ENCODE measurements around the gene KDM1A.
"Not testable (repeated sequence)": the region's sequence is repeated elsewhere in the genome, so short reads cannot be mapped to it uniquely, and the experiment has no call there.

Gene KDM1A

DNA sequence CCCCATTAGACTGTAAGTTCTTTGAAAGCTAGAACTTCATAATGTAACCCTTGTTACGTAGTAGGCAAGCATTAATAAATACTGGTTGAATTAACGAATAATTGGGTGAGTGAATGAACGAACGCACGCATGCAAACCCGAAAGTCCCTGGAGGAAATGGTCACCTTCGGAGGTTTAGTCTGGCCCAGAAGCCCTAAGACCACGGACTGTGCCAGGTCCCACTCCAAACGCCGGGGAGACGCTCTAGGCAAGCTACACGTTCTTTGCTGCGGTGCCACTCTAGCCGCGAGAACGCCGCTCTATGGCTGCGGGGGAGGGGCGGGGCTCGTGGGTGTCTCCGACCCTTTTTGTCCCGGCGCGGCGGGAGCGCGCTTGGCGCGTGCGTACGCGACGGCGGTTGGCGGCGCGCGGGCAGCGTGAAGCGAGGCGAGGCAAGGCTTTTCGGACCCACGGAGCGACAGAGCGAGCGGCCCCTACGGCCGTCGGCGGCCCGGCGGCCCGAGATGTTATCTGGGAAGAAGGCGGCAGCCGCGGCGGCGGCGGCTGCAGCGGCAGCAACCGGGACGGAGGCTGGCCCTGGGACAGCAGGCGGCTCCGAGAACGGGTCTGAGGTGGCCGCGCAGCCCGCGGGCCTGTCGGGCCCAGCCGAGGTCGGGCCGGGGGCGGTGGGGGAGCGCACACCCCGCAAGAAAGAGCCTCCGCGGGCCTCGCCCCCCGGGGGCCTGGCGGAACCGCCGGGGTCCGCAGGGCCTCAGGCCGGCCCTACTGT, at the start of gene KDM1A:
Gene KDM1A (plus strand): TSS at position 375 of the 769 bp plus-strand sequence. CDS start 129 bp downstream, at position 504.
- Mint-ChIP-seq H3K4me1 (peaks cover 37% of the 10 kb centered on the region), H3K9me3 (peaks cover 7% of the 10 kb centered on the region)

DNA sequence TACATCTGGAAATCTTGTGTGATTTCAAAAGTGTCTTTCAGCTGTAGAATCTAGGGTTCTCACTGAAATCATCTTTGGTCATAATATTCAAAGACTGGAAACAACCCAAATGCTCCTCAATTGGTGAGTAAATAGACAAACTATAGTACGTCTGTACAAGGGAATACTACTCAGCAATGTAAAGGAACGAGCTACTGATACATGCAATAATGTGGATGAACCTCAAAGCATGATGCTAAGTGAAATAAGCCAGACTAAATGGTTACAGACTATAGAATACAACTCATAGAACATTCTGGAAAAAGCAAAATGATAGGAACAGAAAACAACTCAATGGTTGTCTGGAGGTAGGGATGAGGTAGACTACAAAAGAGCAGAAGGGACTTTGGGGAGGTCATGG, 49.2 kb upstream of the KDM1A start:
- H3K27me3 Mint-ChIP-seq = peaks cover 73% of the 10 kb centered on the region
- peaks cover 9% of the 10 kb centered on the region for H3K9me3 Mint-ChIP-seq
- no peak for ATAC-seq
- H3K4me1 Mint-ChIP-seq = no peaks in the 10 kb centered on the region
- H3K4me3 Mint-ChIP-seq = no peak overlapping the region
- no peak overlapping the region for H3K27ac Mint-ChIP-seq
- peaks cover 5% of the 10 kb centered on the region for H3K36me3 Mint-ChIP-seq

More for the DNA sequence above, at the start of gene KDM1A:
- Mint-ChIP-seq H3K36me3 (peaks cover 12% of the 10 kb centered on the region), H3K27ac (peak within 1 kb of the TSS; percentile 90), H3K27me3 (no peaks in the 10 kb centered on the region), H3K4me3 (peak within 1 kb of the TSS; percentile 86)
- ATAC-seq = peak; percentile 99

DNA sequence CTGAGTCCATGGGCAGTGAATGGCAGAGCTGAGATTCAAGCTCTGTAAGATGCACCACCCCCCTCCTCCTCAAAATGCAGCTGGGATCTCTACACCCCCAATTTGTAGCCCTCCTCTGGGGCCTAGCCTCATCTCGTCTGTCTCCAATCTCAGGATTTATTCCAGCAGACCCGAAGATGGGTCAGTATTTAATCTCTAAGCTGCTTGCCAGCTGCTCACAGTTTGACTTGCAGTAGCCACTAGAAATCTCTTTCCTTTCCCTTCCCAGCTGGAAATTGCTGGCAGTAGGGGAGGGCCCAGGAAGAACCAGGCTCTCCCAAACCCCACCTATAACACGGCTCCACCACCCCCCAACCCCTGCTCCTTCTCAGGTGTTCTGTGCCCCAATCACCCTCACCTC, 48.1 kb upstream of the KDM1A start:
- peaks cover 2% of the 10 kb centered on the region for H3K4me1 Mint-ChIP-seq
- peaks cover 9% of the 10 kb centered on the region for H3K9me3 Mint-ChIP-seq
- peaks cover 75% of the 10 kb centered on the region for H3K27me3 Mint-ChIP-seq
- H3K36me3 Mint-ChIP-seq = peaks cover 5% of the 10 kb centered on the region
- no peak for ATAC-seq
- no peak overlapping the region for H3K27ac Mint-ChIP-seq
- no peak overlapping the region for H3K4me3 Mint-ChIP-seq

DNA sequence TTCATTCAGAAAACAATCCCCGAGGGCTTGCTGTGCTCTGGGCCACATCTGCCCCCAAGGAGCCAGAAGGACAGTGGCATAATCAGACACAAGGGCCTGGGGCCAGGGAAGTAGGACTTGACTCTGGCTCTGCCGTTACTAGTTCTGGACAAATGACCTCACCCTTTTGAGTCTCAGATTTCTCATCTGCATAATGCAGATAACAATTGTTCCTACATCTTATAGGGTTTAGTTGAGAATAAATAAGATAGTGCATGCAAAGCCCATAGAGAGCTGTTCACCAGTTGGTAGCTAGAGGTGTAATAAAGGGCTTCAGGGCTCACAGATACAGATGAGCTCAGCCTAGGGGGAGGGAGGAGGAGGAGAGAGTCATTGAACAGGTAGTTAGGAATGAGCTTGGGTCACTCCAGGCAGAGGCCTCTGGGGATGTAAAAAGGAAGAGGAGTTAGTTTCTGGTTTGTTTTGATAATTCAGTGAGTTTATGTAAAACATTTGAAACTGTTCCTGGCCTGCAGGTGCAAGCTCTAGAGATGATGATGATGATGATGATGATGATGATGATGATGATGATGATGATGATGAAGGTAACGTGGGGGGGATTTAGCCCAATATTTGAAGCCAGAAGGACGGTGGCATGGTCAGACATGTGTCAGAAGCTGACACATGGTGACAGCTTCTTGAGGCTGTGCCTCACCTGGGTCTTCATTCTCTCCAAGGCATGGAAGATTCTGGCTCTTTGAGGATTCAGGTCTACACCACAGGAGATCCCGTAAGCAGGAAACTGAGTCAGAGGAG, 47.5 kb upstream of the KDM1A start:
- no peak for ATAC-seq
- Mint-ChIP-seq H3K4me1 (peaks cover 7% of the 10 kb centered on the region), H3K36me3 (peaks cover under 1% of the 10 kb centered on the region), H3K4me3 (no peak overlapping the region), H3K27me3 (peaks cover 75% of the 10 kb centered on the region), H3K27ac (no peak overlapping the region), H3K9me3 (peaks cover 2% of the 10 kb centered on the region)

DNA sequence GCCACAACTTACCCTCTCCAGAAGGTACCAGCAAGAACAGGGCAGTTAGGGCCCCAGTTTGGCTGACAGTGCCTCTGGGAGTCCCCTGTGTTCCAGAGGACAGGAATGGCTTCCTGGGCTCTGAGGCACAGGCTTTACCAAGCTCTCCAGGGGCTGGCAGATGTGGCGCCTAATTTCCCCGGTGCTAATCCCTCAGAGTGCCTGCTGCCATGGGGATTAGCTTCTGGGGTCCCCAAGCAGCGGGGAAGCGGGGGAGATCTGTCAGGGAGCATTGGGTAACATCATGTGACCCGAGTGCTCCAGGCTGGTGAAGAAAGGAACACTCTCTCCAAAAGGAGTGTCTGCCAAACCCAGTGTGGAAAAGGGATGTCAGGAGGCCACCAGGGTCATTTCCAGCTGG, 46.5 kb upstream of the KDM1A start, which contains the start of gene LACTBL1:
Gene LACTBL1 (minus strand): TSS at position 107 of the 400 bp plus-strand sequence. CDS start 550 bp downstream, outside the sequence.
- H3K27ac Mint-ChIP-seq = no peak within 1 kb of the TSS
- no peak for ATAC-seq
- H3K36me3 Mint-ChIP-seq = no peaks in the 10 kb centered on the region
- H3K27me3 Mint-ChIP-seq = peaks cover 81% of the 10 kb centered on the region
- no peak within 1 kb of the TSS for H3K4me3 Mint-ChIP-seq
- peaks cover 7% of the 10 kb centered on the region for H3K4me1 Mint-ChIP-seq
- peaks cover 2% of the 10 kb centered on the region for H3K9me3 Mint-ChIP-seq

DNA sequence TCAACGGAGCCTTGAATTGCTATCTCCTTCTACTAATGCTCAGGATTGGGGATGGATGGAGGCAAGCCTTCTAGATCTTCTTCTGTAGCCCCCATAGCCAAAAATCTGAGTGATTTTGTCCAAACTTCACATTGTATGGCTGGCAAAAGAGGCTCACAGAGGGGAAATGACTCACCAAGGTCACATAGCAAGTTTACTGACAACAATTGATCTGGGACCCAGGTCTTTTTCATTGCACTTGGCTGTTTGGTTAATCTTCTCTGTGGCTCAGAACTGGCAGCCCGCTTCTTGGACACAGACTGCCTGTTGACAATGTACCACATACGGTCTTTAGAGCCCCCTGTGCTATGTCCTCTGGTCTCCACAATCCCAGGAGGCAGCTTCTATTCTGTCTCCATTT, 43.6 kb upstream of the KDM1A start:
- H3K4me1 Mint-ChIP-seq = peaks cover 7% of the 10 kb centered on the region
- H3K27me3 Mint-ChIP-seq = peaks cover 56% of the 10 kb centered on the region
- ATAC-seq = no peak
- no peaks in the 10 kb centered on the region for H3K36me3 Mint-ChIP-seq
- no peak overlapping the region for H3K27ac Mint-ChIP-seq
- H3K9me3 Mint-ChIP-seq = no peaks in the 10 kb centered on the region
- no peak overlapping the region for H3K4me3 Mint-ChIP-seq

DNA sequence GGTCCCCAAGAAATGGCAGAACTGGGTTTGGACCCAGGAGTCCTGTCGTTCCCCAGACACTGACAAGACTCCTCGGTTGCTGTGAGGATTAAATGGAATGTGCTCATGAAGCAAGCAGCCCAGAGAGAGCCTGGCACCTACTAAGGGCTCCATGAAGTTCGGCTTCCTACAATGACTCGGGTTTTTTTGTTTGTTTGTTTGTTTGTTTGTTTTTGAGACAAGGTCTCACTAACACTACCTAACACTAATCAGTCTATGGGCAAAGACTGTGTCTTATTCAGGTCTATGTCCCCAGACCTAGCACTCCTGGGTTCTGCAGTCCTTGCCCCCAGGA, 43.2 kb upstream of the KDM1A start:
- Mint-ChIP-seq H3K4me1 (peaks cover 7% of the 10 kb centered on the region), H3K36me3 (no peaks in the 10 kb centered on the region), H3K4me3 (no peak overlapping the region), H3K27ac (no peak overlapping the region), H3K27me3 (peaks cover 52% of the 10 kb centered on the region), H3K9me3 (no peaks in the 10 kb centered on the region)
- ATAC-seq = no peak

DNA sequence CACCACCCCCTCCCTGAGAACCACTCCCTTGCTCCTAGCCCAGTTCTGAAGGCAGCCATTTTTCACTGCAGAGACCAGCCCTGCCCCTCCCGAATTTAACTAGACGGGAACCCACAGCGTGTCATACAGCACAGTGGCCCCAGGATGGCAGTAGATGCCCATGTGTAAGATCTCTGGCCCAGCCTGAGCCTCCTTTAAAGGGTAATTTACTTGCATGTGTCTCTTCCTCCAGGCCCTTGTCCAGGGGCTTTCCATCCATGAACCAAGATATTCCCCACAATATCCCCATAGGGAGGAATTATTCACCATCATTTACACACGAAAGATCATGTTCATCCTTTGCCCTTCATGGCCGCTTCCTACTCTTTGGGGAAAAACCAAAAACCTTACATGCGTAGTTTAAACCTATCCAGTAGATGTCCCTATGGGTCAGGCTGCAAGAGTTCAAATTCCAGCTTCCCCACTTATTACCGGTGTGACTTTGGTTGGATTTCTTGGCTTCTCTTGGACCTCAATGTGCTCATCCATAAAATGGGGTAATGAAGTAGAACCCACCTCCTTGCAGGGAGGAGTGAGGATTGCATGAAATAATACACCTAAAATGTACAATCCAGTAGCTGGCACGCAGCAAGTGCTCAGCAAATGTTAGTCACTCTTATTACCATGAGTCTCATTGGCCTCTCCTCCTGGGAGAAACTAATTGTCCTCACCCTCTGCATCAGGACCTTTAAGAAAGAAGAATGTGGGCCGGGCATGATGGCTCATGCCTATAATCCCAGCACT, 42.6 kb upstream of the KDM1A start:
- ATAC-seq = peak; percentile 90
- Mint-ChIP-seq H3K36me3 (no peaks in the 10 kb centered on the region), H3K4me3 (no peak overlapping the region), H3K27ac (no peak overlapping the region), H3K4me1 (peaks cover 7% of the 10 kb centered on the region), H3K9me3 (no peaks in the 10 kb centered on the region), H3K27me3 (peaks cover 46% of the 10 kb centered on the region)

DNA sequence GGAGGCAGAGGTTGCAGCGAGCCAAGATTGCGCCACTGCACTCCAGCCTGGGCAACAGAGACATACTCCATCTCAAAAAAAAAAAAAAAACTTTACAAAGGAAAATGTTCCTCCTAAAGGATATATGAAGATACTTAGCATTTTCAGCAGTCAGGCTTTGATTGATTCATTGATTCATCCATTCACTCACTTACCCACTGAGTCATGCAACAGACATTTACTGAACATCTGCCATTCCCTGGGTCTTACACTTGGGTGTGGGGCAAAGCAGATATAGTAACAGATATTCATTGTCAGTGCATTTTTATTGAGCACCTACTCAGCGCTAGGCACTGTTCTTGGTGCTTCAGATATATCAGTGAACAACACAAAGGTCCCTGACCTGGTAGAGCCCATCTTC, 41.0 kb upstream of the KDM1A start:
- H3K27ac Mint-ChIP-seq = no peak overlapping the region
- ATAC-seq = no peak
- no peaks in the 10 kb centered on the region for H3K36me3 Mint-ChIP-seq
- no peaks in the 10 kb centered on the region for H3K9me3 Mint-ChIP-seq
- no peak overlapping the region for H3K4me3 Mint-ChIP-seq
- H3K4me1 Mint-ChIP-seq = peaks cover 7% of the 10 kb centered on the region
- H3K27me3 Mint-ChIP-seq = peaks cover 33% of the 10 kb centered on the region

DNA sequence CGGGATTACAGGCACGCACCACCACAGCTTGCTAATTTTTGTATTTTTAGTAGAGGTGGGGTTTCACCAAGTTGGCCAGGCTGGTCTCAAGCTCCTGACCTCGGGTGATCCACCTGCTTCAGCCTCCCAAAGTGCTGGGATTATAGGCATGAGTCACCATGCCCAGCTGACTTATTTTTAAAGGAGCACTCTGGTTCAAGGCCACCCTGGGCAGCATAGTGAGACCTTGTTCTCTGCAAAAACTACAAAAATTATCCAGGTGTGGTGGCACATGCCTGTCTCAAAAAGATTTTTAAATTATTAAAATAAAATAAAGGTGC, 38.8 kb upstream of the KDM1A start:
- H3K9me3 Mint-ChIP-seq, H3K4me3 Mint-ChIP-seq, H3K36me3 Mint-ChIP-seq, H3K4me1 Mint-ChIP-seq, H3K27ac Mint-ChIP-seq, ATAC-seq: not testable (repeated sequence)
- peaks cover 30% of the 10 kb centered on the region for H3K27me3 Mint-ChIP-seq

DNA sequence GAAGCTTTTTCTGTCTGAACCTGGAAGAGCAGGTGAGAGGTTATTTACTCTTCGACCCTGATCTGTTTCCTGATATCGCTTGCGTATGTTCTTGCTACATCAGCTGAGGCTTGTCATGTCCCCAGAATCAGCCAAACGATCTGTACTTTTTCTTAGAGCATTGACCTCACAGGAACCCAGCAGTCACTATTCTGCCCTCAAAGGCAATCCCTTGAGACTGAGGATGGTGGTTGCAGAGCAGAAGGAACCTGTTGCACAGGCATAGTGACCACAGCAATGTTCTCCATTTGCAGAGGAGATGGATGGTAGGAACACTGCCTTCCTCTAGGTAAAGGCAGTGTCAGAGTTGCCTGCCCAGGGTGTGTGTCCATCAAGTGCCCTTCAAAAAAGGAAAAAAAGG, 35.3 kb upstream of the KDM1A start:
- no peak for ATAC-seq
- Mint-ChIP-seq H3K27me3 (peaks cover 32% of the 10 kb centered on the region), H3K36me3 (no peaks in the 10 kb centered on the region), H3K9me3 (peaks cover 4% of the 10 kb centered on the region), H3K4me1 (no peaks in the 10 kb centered on the region), H3K4me3 (no peak overlapping the region), H3K27ac (no peak overlapping the region)

DNA sequence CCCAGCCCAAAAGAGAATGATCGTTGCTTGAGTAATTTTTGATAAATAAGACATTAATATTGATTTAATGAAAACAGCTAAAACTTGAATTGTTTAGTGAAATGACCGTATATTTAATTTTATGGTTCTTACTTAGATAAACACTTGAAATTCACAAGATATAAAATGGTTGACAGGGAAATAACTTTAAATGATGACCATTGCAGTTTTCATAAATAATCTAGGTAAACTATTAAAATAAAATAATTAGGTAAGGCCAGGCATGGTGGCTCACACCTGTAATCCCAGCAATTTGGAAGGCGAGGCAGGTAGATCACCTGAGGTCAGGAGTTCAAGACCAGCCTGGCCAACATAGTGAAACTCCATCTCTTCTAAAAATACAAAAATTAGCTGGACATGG, 26.9 kb upstream of the KDM1A start:
- H3K4me1 Mint-ChIP-seq, H3K4me3 Mint-ChIP-seq, H3K27ac Mint-ChIP-seq, H3K9me3 Mint-ChIP-seq, H3K36me3 Mint-ChIP-seq, ATAC-seq: not testable (repeated sequence)
- peaks cover 14% of the 10 kb centered on the region for H3K27me3 Mint-ChIP-seq

DNA sequence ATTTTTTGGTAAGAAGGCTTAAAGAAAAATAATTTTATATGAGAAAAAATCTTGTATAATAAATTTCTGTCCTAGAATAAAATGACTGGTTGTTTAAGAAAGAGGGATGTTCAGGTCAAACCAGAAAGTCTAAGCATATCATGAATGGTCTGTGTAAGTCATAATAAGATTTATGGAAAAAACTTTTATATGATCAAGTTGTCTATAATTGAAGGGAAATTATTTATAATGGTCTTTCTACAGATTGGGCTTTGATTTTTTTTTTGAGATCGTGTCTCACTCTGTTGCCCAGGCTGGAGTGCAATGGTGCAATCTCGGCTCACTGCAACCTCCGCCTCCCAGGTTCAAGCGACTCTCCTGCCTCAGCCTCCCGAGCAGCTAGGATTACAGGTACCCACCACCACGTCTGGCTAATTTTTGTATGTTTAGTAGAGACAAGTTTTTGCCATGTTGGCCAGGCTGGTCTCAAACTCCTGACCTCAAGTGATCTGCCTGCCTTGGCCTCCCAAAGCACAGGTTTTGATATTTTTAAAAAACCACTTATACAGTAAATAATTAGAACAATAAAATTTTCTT, 26.0 kb upstream of the KDM1A start:
- not testable (repeated sequence) for ATAC-seq, H3K27ac Mint-ChIP-seq, H3K36me3 Mint-ChIP-seq, H3K9me3 Mint-ChIP-seq, H3K4me1 Mint-ChIP-seq, H3K4me3 Mint-ChIP-seq, H3K27me3 Mint-ChIP-seq

DNA sequence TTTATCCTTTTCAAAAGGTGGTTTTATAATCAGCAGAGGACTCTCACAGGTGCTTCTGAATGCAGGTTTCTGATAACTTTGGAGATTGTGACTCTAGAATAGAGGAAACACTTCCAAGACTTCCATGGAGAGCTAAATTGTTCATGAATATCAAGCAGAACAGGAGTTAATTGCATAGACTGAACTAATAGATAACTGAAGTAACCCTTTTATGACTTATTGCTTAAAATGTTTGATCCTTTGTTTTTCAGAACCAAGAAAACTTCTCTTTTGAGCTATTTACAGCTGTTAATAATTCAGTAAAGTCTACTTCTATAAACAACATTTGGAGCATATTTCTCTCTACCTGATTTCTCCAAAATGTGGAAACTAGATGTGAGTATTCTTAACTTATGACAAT, 23.5 kb upstream of the KDM1A start:
- Mint-ChIP-seq H3K9me3 (peaks cover 2% of the 10 kb centered on the region), H3K36me3 (no peaks in the 10 kb centered on the region), H3K27me3 (no peaks in the 10 kb centered on the region), H3K4me3 (no peak overlapping the region), H3K4me1 (no peaks in the 10 kb centered on the region), H3K27ac (no peak overlapping the region)
- no peak for ATAC-seq

DNA sequence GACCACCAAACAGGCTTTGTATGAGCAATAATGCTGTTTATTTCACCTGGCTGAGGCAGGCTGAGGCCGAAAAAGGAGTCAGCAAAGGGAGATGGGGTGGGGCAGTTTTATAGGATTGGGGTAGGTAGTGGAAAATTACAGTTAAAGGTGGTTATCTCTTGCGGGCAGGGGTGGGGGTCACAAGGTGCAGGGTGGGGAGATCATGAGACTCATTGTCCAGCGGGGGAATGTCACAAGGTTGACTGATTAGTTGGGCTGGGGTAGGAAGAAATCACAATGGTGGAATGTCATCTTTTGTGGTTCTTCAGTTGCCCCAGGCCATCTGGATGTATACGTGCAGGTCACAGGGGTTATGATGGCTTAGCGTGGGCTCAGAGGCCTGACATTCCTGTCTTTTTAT, 21.7 kb upstream of the KDM1A start:
- not testable (repeated sequence) for H3K4me1 Mint-ChIP-seq, H3K4me3 Mint-ChIP-seq, H3K27ac Mint-ChIP-seq, H3K27me3 Mint-ChIP-seq, H3K36me3 Mint-ChIP-seq, ATAC-seq, H3K9me3 Mint-ChIP-seq

All from stimulated activated memory B cell treated with anti-CD40 and anti-IgM and Interleukin-4, amounts not matched to agents 10 μg/mL and 1 μg/mL and 100 μg/mL, for 72 hours (primary cell).